Right lobe of liver (tissue), 4 donors: ENCODE measurements around the gene C5AR2.
"Not testable (repeated sequence)": the region's sequence is repeated elsewhere in the genome, so short reads cannot be mapped to it uniquely, and the experiment has no call there.

Source experiments
- POLR2A ChIP-seq: fragments of 450-650 bp; IDR thresholded peaks from one replicate; pipeline ENCODE4 v1.6.1; 2017; ENCODE audit warnings: antibody characterized with exemption, mild to moderate bottlenecking
- TF ChIP-seq, protein P1 (sequence below), 4 donors: fragments of 200-600 bp in 3 of 4; fragments of 450-650 bp in 1 of 4; IDR thresholded peaks; one replicate each; pipeline versions ENCODE4 v1.5.1 to v1.8.0; 2016 to 2022; ENCODE audit warnings: antibody characterized with exemption in 4 of 4, mild to moderate bottlenecking in 2 of 4
- donor health status: DM: no; HTN: no; CAD: no.
- donor health status: DM: no; HTN: no; CAD: no.
- donor health status: DM: no; HTN: yes; CAD: no.

DNA sequence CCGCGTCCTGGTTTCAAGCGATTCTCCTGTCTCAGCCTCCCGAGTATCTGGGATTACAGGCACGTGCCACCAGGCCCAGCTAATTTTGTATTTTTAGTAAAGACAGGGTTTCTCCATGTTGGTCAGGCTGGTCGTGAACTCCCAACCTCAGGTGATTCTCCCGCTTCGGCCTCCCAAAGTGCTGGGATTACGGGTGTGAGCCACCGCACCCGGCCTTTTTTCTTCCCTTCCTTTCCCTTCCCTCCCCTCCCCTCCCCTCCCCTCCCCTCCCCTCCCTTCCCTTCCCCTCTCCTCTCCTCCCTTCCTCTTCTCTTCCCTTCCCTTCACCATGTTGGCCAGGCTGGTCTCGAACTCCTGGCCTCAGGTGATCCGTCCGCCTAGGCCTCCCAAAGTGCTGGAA is 31.1 kb upstream of the C5AR2 start:
- TF ChIP-seq POLR2A = not testable (repeated sequence)
- TF ChIP-seq, protein P1, sequence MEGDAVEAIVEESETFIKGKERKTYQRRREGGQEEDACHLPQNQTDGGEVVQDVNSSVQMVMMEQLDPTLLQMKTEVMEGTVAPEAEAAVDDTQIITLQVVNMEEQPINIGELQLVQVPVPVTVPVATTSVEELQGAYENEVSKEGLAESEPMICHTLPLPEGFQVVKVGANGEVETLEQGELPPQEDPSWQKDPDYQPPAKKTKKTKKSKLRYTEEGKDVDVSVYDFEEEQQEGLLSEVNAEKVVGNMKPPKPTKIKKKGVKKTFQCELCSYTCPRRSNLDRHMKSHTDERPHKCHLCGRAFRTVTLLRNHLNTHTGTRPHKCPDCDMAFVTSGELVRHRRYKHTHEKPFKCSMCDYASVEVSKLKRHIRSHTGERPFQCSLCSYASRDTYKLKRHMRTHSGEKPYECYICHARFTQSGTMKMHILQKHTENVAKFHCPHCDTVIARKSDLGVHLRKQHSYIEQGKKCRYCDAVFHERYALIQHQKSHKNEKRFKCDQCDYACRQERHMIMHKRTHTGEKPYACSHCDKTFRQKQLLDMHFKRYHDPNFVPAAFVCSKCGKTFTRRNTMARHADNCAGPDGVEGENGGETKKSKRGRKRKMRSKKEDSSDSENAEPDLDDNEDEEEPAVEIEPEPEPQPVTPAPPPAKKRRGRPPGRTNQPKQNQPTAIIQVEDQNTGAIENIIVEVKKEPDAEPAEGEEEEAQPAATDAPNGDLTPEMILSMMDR (IDR thresholded peaks at IDR 0.05) = not testable (repeated sequence)
